HG02763 (cell line): ENCODE data around the gene ZNF160.
"Not testable (repeated sequence)": the region's sequence is repeated elsewhere in the genome, so short reads cannot be mapped to it uniquely, and the experiment has no call there.

Experiments
- ATAC-seq: cut with Tn5 transposase; IDR thresholded peaks from one replicate; pipeline ENCODE4 v1.9.1; 2021; ENCODE audit warnings: mild to moderate bottlenecking, moderate library complexity; ENCODE audit not compliant: unreplicated experiment

Gene ZNF160

DNA sequence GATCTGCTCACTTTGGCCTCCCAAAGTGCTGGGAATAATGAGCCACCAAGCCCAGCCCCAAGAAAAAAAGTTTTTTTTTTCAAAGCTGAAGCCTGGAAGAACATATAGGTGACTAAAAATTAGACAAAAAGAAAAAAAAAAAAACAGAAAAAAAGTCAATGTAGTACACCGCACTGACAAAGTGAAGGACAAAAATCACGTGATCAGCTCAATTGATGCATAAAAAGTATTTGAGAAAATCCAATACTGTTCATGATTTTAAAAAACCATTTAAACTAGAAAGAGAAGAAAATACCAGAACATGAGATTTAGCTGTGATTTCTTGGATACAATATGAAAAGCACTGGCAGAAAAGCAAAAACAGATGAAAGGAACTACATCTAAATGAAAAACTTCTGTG lies 69.2 kb downstream of the ZNF160 start:
- no peak for ATAC-seq

DNA sequence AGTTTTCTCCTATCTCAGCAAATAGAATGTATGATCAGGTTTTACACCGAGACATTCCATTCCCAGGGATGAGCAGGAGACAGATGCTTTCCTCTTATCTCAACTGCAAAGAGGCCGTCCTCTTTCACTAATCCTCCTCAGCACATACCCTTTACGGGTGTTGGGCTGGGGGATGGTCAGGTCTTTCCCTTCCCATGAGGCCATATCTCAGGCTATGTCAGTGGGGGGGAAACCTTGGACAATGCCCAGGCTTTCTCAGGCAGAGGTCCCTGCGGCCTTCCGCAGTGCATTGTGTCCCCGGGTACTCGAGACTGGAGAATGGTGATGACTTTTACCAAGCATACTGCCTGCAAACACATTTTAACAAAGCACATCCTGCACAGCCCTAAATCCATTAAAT lies 74.9 kb downstream of the ZNF160 start:
- ATAC-seq = not testable (repeated sequence)

GRCh38 chr19:53019684-53020083 lies 83.5 kb downstream of the ZNF160 start:
- ATAC-seq = no peak
